Erythroblast (primary cell): Measurements from ENCODE around the gene HNRNPUL1.
"Not testable (repeated sequence)": the region's sequence is repeated elsewhere in the genome, so short reads cannot be mapped to it uniquely, and the experiment has no call there.

Source experiments
- DNase-seq, 2 experiments: peaks; one replicate each; lab custom pipeline; 2025; lab: John Stamatoyannopoulos, UW
- GATA1 ChIP-seq: IDR thresholded peaks from 2 replicates; pipeline ENCODE4 v1.6.1; 2011; ENCODE audit warnings: low read depth, mild to moderate bottlenecking, control low read depth, low read length, moderate library complexity
- POLR2A ChIP-seq: IDR thresholded peaks from 2 replicates; pipeline ENCODE4 v1.6.1; 2011; ENCODE audit warnings: mild to moderate bottlenecking, low read length

Gene HNRNPUL1

DNA sequence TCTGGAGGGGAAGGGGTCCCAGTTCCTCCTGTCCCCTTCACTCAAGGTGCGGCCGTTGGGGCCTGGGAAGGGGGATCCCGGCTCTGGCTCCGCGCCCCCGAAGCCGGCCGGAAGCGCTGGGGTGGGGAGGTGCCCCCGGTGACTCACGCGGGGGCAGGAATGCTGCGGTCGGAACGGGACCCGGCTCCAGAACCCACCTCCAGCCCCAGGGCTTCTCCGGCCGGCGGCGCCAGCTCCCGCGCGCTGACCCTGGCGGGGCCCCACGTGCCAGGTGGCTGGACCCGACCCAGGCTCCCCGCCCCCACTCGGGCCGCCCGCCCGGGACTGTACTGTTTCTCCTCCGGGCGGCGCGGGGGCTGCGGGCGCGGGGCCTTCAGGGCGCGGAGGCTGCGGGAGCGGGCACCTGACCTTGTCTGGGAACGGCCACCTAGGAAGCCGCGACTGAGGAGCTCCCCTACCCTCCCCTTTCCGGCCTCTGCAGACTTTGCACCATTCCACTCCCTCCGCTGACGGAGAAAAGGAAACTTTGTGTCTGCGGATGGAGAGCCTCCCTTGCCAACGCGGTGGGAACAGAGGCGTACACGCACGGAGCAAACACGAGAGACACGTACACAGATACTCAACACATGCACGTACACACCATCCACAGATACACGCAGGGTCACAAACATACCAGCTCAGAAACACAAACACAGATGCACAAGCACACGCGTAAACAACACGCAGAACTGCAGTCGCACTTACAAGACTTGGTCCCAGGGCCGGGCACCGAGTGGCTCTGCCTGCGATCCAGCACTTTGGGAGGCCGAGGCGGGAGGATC lies 37.9 kb upstream of the HNRNPUL1 start:
- DNase-seq: peak; percentile 21 to 38
- no peak for TF ChIP-seq POLR2A
- no peak for TF ChIP-seq GATA1

DNA sequence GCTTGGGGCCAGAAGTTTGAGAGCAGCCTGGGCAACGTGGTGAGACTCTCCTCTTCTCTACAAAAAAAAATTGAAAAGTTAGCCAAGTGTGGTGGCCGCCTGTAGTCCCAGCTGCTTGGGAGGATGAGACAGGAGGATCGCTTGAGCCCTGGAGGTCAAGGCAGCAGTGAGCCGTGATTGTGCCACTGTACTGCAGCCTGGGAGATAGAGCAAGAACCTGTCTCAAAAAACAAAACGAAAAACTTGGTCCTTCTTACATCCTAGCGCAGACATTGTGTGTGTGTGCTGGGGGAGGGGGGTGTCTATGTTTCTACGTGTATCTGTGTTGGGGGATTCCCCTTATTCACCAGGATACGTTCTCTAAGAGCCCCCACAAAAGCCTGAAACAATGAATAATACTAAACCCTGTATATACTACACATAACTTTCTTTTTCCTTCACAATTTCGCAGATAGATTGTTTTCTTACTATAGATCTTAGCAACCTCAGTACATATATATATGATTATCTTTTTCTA lies 37.2 kb upstream of the HNRNPUL1 start:
- DNase-seq: no peak
- TF ChIP-seq GATA1: no peak
- no peak for TF ChIP-seq POLR2A

DNA sequence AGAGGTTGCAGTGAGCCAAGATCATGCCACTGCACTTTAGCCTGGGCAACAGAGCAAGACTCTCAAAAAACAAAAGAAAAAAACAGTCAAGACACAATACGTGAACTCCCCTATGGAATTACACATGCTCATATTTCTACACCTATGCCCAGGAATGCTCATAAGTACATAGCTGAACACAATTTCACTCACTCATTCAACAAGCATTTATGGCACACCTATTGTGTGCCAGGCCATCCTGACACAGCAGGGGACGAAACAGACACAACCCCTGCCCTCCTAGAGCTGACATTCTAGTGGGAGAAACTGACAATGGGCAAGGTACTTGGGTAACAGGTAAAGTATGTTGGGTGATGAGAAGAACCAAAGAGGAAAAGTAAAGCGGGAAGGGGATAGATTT lies 35.7 kb upstream of the HNRNPUL1 start:
- no peak for TF ChIP-seq GATA1
- no peak for TF ChIP-seq POLR2A
- DNase-seq: no peak

DNA sequence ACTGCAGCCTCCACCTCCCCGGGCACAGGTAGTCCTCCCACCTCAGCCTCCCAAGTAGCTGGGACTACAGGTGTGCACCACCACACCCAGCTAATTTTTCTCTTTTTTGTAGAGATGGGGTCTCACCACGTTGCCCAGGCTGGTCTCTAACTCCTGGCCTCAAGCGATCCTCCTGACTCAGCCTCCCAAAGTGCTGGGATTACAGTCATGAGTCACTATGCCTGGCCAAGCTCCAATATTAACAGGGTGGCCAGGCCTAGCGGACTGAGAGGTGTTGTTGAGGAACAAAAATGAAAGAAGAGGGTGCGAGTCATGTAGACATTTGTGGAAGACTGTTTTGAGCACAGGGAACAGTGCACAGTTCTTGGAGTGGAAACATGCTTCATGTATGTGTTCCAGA lies 34.8 kb upstream of the HNRNPUL1 start:
- not testable (repeated sequence) for DNase-seq

DNA sequence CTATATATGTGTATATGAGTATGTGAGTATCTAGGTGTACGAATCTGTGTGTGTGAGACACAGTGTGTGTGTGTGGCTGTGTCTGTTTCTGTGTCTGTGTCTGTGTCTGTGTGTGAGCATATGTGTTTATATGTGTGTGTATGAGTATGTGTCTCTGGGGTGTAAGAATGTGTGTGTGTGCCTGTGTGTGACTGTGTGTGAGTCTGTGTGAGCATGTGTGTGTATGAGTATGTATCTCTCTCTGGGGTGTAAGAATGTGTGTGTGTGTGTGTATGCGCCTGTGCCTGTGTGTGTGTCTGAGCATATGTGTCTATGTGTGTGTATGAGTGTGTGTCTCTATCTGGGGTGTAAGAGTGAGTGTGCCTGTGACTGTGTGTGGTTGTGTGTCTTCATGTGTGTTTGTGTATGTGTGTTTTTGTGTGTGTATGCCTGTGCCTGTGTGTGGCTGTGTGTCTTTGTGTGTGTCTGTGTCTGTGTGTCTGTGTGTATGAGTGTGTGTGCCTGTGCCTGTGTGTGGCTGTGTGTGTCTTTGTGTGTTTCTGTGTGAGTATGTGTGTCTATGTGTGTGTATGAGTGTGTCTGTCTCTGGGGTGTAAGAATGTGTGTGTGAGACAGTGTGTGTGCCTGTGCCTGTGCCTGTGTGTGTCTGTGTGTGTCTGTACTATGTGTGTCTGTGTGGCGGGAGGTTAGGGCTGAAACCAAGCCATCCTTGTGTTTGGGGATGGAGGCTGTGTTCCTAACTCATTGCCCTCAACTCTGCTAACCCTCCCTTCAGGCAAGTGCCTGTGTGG lies 33.9 kb upstream of the HNRNPUL1 start:
- no peak for DNase-seq
- TF ChIP-seq POLR2A: no peak
- no peak for TF ChIP-seq GATA1

DNA sequence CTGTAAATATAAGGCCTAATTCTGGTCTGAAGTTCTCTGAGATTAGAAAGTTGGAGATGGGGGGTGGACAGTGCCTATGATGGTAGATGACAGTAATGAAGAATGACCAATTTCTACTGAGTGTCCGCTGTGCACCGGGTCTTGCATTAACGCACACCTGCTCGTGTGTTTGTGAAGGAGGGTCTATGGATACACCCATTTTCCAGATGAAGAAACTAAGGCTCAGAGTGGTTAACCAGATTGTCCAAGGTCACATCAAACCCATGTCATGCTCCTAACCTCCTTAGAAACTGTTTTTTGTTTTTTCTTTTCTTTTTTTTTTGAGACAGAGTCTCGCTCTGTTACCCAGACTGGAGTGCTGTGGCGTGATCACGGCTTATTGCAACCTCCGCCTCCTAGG lies 31.5 kb upstream of the HNRNPUL1 start:
- no peak for TF ChIP-seq GATA1
- no peak for TF ChIP-seq POLR2A
- DNase-seq: no peak

DNA sequence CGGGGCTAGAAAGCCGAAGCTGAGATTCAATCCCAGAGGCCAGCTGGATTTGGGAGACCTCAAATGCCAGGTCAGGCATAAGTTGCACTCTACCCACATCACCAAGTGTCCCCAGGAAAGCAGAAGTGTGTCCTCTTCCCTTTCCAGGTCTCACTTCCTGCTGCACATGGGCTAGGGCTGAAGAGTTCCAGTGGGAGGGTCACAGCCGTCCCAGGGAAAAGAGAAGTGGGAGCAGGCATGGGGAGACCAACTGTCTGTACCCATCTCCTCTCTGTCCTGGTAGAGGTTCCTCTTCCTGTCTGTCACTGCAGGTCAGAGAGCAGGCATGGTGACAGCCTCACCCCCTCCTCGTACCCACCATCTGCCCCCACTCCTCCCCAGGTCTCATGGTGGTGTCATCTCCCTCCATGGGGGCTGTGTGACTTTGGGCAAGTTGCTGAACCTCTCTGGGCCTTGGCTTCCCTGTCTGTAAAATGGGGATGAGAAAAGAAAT lies 30.4 kb upstream of the HNRNPUL1 start:
- TF ChIP-seq POLR2A (no peak), GATA1 (no peak)
- no peak for DNase-seq

DNA sequence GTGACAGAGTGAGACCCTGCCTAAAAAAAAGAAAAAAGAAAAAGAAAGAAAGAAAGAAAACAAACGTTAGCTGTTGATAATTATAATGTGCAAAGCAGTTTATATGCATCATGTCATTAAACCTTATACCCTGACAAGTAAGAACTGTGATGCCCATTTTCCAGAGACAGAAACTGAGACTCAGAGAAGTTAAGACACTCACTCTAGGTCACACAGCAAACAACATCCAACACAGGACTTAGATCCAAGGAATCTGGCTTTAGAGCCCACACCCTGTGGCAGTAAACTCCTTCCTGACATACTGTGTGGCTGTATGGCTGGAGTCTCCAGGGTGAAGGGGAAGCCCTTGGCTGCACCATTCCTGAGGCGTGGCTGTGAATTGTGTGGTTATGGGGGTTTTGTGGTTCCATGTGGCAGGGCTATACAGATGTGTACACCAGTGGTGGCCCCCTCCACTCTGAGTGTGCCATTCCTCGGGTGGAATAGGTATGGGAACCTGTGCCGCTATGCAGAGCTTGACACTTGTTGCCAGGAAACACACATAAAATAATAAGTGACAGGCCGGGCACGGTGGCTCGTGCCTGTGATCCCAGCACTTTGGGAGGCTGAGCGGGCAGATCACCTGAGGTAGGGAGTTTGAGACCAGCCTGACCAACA lies 29.5 kb upstream of the HNRNPUL1 start:
- TF ChIP-seq GATA1 (no peak), POLR2A (no peak)
- no peak for DNase-seq

DNA sequence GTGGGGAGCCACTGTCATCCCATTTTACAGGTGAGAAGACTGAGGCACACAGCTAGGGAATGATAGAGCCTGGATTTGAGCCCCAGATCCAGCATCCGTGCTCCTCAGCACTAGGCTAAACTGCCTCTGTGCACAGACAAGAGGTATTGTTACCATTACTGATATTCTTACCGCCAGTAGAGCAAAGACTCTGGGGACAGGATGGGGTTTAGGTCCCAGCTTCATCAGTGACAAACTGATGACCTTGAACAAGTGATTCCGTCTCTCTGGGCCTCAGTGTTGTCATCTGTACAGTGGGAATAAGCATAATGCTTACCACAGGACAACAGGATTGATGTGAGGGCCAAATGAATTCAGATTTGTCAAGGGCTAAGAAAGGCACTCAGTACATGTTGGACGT lies 28.7 kb upstream of the HNRNPUL1 start:
- TF ChIP-seq GATA1: no peak
- TF ChIP-seq POLR2A: no peak
- DNase-seq: no peak

DNA sequence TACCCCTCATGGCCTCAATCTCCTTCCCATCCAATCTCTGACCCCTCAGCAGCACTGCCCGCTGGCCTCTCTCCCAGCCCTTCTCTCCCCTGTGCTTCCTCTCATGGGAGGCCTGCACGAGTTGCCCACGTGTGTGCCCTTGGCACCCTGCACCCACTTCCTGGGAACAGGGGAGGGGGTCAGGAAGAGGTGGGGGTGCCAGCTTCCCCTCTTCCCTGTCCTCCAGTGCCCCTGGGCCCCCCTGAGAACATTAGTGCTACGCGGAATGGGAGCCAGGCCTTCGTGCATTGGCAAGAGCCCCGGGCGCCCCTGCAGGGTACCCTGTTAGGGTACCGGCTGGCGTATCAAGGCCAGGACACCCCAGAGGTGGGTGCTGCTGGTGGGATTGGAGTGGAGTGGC lies 25.9 kb upstream of the HNRNPUL1 start:
- DNase-seq: no peak
- TF ChIP-seq POLR2A (no peak), GATA1 (no peak)

DNA sequence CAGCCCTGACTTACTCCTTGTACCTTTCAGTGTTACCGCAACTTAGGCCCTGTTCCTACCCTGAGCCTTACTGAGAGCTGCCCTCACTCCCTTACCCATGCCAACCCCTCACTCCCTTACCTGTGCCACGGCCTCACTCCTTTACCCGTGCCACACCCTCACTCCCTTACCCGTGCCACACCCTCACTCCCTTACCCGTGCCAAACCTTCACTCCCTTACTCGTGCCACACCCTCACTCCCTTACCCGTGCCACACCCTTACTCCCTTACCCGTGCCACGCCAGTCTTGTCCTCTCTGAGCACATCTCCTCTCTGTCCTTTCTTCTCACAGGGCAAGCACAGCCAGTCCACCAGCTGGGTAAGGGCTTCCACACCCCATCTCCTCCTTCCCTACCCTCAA lies 24.8 kb upstream of the HNRNPUL1 start:
- DNase-seq: no peak
- TF ChIP-seq POLR2A: no peak

DNA sequence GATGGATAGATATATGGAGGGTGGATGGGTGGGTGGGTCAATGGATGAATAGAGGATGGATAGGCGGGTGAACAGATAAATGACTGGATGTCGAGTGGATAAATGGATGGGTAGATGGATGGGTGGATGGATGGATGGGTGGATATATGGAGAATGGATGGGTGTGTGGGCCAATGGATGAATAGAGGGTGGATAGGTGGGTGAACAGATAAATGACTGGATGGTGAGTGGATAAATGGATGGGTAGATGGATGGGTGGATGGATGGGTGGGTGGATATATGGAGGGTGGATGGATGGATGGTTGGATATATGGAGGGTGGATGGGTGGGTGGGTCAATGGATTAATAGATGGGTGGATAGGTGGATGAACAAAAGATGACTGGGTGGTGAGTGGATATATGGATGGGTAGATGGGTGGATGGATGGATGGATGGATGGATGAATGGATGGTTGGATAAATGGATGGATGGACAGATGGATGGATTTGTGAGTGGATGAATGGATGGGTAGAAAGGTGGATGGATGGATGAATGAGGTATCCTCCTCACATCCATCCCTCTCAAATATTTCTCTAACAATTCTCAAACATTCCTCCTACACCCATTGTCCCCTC lies 24.1 kb upstream of the HNRNPUL1 start:
- no peak for TF ChIP-seq POLR2A
- no peak for TF ChIP-seq GATA1
- DNase-seq: no peak

DNA sequence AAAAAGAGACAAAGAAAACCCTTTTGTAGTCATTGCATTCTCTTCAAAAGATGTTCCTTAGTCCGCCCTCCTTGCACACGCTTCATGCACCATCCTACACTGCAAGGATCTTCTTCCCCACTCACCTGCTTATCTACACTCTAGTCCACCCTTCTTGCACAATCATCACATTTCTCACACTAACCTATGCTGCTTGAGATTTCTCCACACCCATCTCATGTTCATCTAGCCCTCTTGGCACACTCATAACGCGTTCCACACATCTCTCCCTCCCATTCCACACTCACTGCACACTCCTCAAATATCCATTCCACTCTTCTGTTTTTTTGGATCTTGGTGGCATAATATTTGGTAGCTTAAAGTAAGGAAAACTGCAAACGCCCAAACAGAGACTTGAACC lies 22.3 kb upstream of the HNRNPUL1 start:
- DNase-seq: no peak
- no peak for TF ChIP-seq GATA1
- TF ChIP-seq POLR2A: no peak
